Measurements from ENCODE around the gene OLFM4. TPM values are rescaled to one million over a fixed set of nuclear protein-coding genes. Genes with fewer than 3 reads are reported as not detected.

Gene OLFM4
- total RNA-seq, 8 experiments from 2014 or later, result 0.11 to 1.00 (median 0.17) TPM; not detected in 1

- Histone ChIP-seq H3K27ac (no peak overlapping the region), H3K4me1 (replicated peaks in 1 of 2) (peaks cover 0 to 3% of the 10 kb centered on the region in 2 donors), H3K4me3 (no peak overlapping the region)
- peak in 1 of 8 experiments; percentile 15 for ATAC-seq (replicated peaks in 6 of 8)
- in situ Hi-C loops (cut with MboI; ENCODE audit: low pct_unique_long_range_greater_than_20kb in 2 of 9, low sequenced_read_pairs in 9 of 9, unreplicated experiment in 9 of 9), result no loop called here
- 0 to 90% (median 53%) methylated on average over 1 to 4 of the region's 4 CpGs; no CpG with 5 or more reads in 2 of the 10 experiments for WGBS, 10 experiments
Observed at GRCh38 chr13:53054569-53054968, 26.0 kb downstream of the OLFM4 start.

DNA sequence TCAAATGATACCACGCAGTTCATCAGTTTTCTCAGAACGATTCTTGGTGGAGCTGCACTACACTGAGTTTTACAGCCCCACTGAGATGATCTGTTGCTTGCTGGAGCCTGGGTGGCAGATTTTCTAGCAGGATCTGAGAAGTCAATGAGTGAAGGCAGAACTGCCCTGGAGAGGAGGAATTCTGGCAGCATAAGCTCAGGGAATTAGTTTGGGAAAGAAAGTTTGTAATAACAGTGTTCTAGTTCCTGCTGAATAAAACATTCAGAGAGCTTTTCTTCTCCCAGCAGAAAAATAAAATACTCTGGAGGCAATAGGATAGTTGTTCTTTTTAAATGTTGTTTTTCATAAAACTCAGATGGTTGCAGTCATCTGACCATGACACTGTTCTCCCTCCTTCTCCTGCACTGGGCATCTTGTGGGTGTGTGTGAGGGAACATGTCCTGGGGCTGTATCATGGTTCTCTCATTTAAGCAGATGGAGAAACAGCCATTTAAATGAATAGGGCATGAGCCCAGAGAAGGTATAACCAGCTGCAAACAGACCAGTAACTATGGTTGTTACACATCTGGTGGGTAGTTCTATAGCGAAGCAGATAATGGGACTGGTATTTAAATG, 29.6 kb downstream of the OLFM4 start:
- Histone ChIP-seq H3K4me3 (no peak overlapping the region), H3K4me1 (replicated peaks in 1 of 2) (peaks cover 3 to 10% of the 10 kb centered on the region in 2 donors), H3K27ac (no peak overlapping the region)
- in situ Hi-C loops (cut with MboI; ENCODE audit: low pct_unique_long_range_greater_than_20kb in 2 of 9, low sequenced_read_pairs in 9 of 9, unreplicated experiment in 9 of 9), result no loop called here
- 0 to 100% (median 39%) methylated on average over 1 to 3 of the region's 3 CpGs; no CpG with 5 or more reads in 4 of the 10 experiments for WGBS, 10 experiments
- ATAC-seq (replicated peaks in 6 of 8), result peak in 3 of 8 experiments; percentile 34 to 64 (median 60)

GRCh38 chr13:53060840-53061490, 32.4 kb downstream of the OLFM4 start:
- in situ Hi-C loops (cut with MboI; ENCODE audit: low pct_unique_long_range_greater_than_20kb in 2 of 9, low sequenced_read_pairs in 9 of 9, unreplicated experiment in 9 of 9), result no loop called here
- no peak overlapping the region for H3K4me3 ChIP-seq
- ATAC-seq (replicated peaks in 6 of 8), result peak in 4 of 8 experiments; percentile 35 to 79 (median 54)

DNA sequence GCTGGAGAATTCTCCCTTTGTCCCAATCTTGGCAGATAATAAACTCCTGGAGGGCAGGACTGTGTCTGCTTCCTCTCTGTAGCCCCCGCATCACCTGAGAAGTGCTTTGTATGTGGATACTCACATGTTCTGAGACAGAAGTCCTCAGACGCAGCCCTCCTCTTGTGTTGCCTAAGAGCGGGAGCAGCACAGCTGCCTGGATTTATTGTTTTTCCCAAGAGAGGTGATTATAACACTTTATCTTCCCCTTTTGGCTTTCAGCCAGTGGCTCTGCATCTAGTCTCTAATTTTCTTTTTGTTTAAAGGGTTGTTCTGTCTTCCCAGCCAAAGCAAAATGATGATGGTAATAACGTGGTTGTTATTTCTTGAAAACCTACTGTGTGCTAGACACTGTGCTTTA, 36.1 kb downstream of the OLFM4 start:
- peak in 5 of 8 experiments; percentile 63 to 88 (median 73) for ATAC-seq (replicated peaks in 6 of 8)
- in situ Hi-C loops (cut with MboI; ENCODE audit: low pct_unique_long_range_greater_than_20kb in 2 of 9, low sequenced_read_pairs in 9 of 9, unreplicated experiment in 9 of 9), result no loop called here
- Histone ChIP-seq H3K4me1 (replicated peaks in 1 of 2) (peaks cover 37 to 42% of the 10 kb centered on the region in 2 donors), H3K4me3 (no peak overlapping the region), H3K27ac (no peak overlapping the region)
- 0 to 80% (median 33%) methylated on average over 2 to 4 of the region's 4 CpGs; no CpG with 5 or more reads in 4 of the 10 experiments for WGBS, 10 experiments

More at GRCh38 chr13:53060840-53061490, 32.4 kb downstream of the OLFM4 start:
- Histone ChIP-seq H3K4me1 (replicated peaks in 1 of 2) (peaks cover 12 to 17% of the 10 kb centered on the region in 2 donors), H3K27ac (no peak overlapping the region)
- 0 to 86% (median 76%) methylated on average over 2 to 8 of the region's 9 CpGs for WGBS, 10 experiments

GRCh38 chr13:53066411-53066810, 37.8 kb downstream of the OLFM4 start:
- WGBS, 10 experiments, result 40 to 100% (median 92%) methylated on average over 1 to 2 of the region's 2 CpGs; no CpG with 5 or more reads in 3 of the 10 experiments

GRCh38 chr13:53068585-53069520, 40.2 kb downstream of the OLFM4 start:
- no peak overlapping the region for H3K27ac ChIP-seq
- in situ Hi-C loops (cut with MboI; ENCODE audit: low pct_unique_long_range_greater_than_20kb in 2 of 9, low sequenced_read_pairs in 9 of 9, unreplicated experiment in 9 of 9), result no loop called here
- H3K4me1 ChIP-seq (replicated peaks in 1 of 2), result peaks cover 28 to 39% of the 10 kb centered on the region in 2 donors
- H3K4me3 ChIP-seq, result no peak overlapping the region
- ATAC-seq (replicated peaks in 6 of 8), result peak in 6 of 8 experiments; percentile 31 to 80 (median 74)
- WGBS, 10 experiments, result 0 to 74% (median 22%) methylated on average over 2 to 5 of the region's 8 CpGs; no CpG with 5 or more reads in 4 of the 10 experiments

More at GRCh38 chr13:53066411-53066810, 37.8 kb downstream of the OLFM4 start:
- no peak overlapping the region for H3K4me3 ChIP-seq
- peaks cover 29 to 40% of the 10 kb centered on the region in 2 donors for H3K4me1 ChIP-seq (replicated peaks in 1 of 2)
- no peak overlapping the region for H3K27ac ChIP-seq
- in situ Hi-C loops (cut with MboI; ENCODE audit: low pct_unique_long_range_greater_than_20kb in 2 of 9, low sequenced_read_pairs in 9 of 9, unreplicated experiment in 9 of 9), result no loop called here
- ATAC-seq (replicated peaks in 6 of 8), result no peak

DNA sequence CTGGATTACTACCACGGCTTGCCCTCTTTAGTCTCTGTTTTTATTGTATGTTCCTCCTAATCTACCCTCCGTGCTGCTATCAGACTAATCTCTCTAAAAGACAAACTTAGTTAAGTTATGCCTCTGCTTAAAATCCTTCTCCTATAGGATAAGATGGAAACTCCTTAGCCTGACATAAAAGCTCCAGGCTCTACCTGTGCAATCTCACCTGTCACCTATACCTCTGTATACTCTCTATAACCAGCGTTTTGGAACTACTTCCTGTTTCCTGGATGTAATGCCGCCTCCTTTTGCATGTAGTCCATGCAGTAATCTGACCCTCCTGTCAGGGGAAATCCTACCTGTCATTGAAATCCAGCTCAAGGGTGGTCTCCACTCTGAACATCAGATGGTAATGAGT, 41.2 kb downstream of the OLFM4 start:
- H3K4me3 ChIP-seq, result no peak overlapping the region
- WGBS, 10 experiments, result 4 to 100% (median 70%) methylated on average over 1 to 4 of the region's 4 CpGs; no CpG with 5 or more reads in 2 of the 10 experiments
- ATAC-seq (replicated peaks in 6 of 8), result no peak
- no peak overlapping the region for H3K27ac ChIP-seq
- in situ Hi-C loops (cut with MboI; ENCODE audit: low pct_unique_long_range_greater_than_20kb in 2 of 9, low sequenced_read_pairs in 9 of 9, unreplicated experiment in 9 of 9), result no loop called here
- peaks cover 28 to 33% of the 10 kb centered on the region in 2 donors for H3K4me1 ChIP-seq (replicated peaks in 1 of 2)

DNA sequence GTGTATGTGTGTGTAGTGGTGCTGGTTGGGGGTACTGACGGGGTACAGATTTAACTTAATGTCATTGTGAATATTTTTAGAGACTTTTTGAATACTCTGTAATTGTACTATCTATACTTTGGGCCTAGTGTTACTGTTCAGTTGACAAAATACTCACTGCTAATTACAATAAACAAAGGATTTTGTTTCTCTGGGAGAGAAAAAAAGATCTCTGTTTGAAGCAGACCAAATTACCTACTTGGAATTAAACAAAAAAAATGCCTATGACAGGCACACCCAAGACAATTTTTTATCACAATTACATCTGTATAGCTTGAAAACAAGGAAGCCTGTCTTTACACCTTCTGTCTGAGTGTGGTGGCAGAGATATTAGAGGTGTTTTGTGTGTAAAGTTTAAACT, 45.1 kb downstream of the OLFM4 start:
- peaks cover 23 to 24% of the 10 kb centered on the region in 2 donors for H3K4me1 ChIP-seq (replicated peaks in 1 of 2)
- 0 to 100% (median 100%) methylated on average over 1 of the region's 1 CpG; no CpG with 5 or more reads in 5 of the 10 experiments for WGBS, 10 experiments
- no peak overlapping the region for H3K27ac ChIP-seq
- no peak for ATAC-seq (replicated peaks in 6 of 8)
- in situ Hi-C loops (cut with MboI; ENCODE audit: low pct_unique_long_range_greater_than_20kb in 2 of 9, low sequenced_read_pairs in 9 of 9, unreplicated experiment in 9 of 9), result no loop called here
- no peak overlapping the region for H3K4me3 ChIP-seq

DNA sequence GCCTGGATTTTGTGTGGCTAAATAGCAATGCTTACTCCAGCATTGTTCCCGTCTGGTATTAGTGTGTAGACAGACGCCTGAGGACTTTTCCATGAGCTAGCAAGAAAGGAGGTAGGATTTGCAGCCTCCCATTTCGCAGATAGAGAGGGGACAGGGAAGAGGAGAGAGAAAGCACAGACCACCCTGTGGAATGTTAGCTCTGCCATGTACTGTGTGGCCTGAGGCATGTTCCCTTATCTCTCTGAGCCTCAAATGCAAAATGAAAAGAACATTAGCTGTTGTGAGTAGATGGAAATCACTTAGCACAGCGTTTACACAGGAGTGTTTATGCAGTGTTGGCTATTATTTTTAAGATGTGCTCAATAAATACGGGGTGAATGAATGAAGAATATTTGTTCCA, 45.5 kb downstream of the OLFM4 start:
- Histone ChIP-seq H3K4me1 (replicated peaks in 1 of 2) (peaks cover 19 to 24% of the 10 kb centered on the region in 2 donors), H3K4me3 (no peak overlapping the region), H3K27ac (no peak overlapping the region)
- ATAC-seq (replicated peaks in 6 of 8), result no peak
- in situ Hi-C loops (cut with MboI; ENCODE audit: low pct_unique_long_range_greater_than_20kb in 2 of 9, low sequenced_read_pairs in 9 of 9, unreplicated experiment in 9 of 9), result no loop called here
- WGBS, 10 experiments, result 0 to 100% (median 74%) methylated on average over 1 to 5 of the region's 5 CpGs

DNA sequence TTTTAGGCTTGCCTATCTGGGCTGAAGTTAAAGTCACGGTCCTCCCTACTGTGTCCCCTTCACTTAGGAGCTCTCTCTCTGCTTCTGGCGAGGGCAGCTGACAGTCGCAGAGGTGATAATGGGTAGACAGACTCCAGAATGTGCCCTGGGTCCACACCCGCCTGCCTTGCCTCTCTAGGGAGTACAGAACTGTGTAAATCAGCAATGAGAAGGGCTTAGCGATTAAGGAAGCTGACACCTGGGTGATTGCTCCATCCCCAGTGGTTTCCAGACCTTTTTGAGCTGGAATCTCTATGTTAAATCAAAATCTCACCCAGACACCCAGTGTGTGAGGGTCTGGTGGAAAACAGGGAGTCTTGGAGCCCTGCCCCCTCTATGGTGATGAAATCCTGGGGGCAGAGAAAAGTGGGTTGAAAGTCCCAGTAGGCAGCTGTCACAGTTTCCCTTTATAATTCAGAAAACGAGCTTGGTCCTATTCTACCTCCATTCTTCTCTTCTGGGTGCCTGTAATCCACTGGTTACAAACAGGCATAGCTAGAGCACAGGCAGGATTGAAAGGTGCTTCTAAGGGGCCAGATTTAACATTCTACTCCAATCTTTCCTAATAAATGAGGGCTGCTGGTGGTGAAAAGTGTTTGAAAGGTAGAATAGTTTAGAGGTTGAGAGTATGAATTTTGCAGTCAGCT, 46.9 kb downstream of the OLFM4 start:
- H3K4me3 ChIP-seq, result no peak overlapping the region
- in situ Hi-C loops (cut with MboI; ENCODE audit: low pct_unique_long_range_greater_than_20kb in 2 of 9, low sequenced_read_pairs in 9 of 9, unreplicated experiment in 9 of 9), result no loop called here
- no peak overlapping the region for H3K27ac ChIP-seq
- H3K4me1 ChIP-seq (replicated peaks in 1 of 2), result peaks cover 13 to 31% of the 10 kb centered on the region in 2 donors
- 0 to 100% (median 32%) methylated on average over 1 to 5 of the region's 6 CpGs; no CpG with 5 or more reads in 3 of the 10 experiments for WGBS, 10 experiments
- ATAC-seq (replicated peaks in 6 of 8), result peak in 1 of 8 experiments; percentile 7

DNA sequence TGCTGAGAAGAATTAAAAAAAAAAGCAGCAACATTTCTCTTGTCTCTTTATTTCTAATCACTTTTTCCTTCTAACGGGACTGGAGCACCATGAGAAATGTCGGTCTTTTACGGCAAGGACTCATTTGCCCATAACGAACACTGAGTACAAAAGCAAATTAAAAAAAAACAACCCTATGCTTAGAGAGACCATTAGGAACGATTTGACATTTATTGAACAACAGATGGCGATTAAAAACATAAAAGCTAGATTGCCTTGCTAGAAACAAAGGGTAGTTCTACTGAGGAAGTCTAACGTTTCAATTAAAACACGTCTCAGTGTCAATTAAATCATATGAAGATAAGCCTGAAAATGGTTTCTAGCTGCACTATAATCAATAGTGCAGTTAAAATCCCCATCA, 51.1 kb downstream of the OLFM4 start:
- peaks cover 13 to 32% of the 10 kb centered on the region in 2 donors for H3K4me1 ChIP-seq (replicated peaks in 1 of 2)
- WGBS, 10 experiments, result 2 to 92% (median 82%) methylated on average over 3 to 8 of the region's 8 CpGs; no CpG with 5 or more reads in 1 of the 10 experiments
- no peak overlapping the region for H3K27ac ChIP-seq
- in situ Hi-C loops (cut with MboI; ENCODE audit: low pct_unique_long_range_greater_than_20kb in 2 of 9, low sequenced_read_pairs in 9 of 9, unreplicated experiment in 9 of 9), result no loop called here
- ATAC-seq (replicated peaks in 6 of 8), result peak in 2 of 8 experiments; percentile 33 to 44
- H3K4me3 ChIP-seq, result no peak overlapping the region

DNA sequence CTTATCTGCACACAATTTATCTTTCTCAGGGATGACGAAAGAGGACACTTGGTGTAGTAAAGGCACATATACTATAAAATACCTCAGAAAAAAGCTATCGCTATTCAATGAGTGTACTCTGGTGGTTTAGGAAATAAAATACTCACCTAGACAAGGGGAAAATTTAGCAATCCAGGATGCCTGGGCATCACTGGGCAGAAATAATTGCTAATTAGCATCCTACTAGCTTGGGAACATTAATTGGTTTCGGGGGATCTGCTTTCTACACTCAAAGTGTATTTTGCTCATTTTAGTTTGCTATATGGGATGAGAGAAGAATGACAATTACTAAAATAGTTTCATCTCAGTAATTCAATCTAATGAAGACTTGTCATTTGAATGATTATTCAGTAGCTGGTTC, 60.3 kb downstream of the OLFM4 start:
- no peak for ATAC-seq (replicated peaks in 6 of 8)
- peaks cover 0 to 2% of the 10 kb centered on the region in 2 donors for H3K4me1 ChIP-seq (replicated peaks in 1 of 2)
- H3K4me3 ChIP-seq, result no peak overlapping the region
- no peak overlapping the region for H3K27ac ChIP-seq
- 8 to 97% (median 63%) methylated on average over 1 to 3 of the region's 3 CpGs for WGBS, 10 experiments
- in situ Hi-C loops (cut with MboI; ENCODE audit: low pct_unique_long_range_greater_than_20kb in 2 of 9, low sequenced_read_pairs in 9 of 9, unreplicated experiment in 9 of 9), result no loop called here
